GM13977 (cell line): ENCODE measurements around the gene RAB22A.

Source experiments
- DNase-seq: peaks from one replicate; pipeline ENCODE4 v3.0.0; 2012; ENCODE audit warnings: low spot score
- CTCF ChIP-seq: IDR thresholded peaks from 2 replicates; pipeline ENCODE4 v1.5.1; 2012; ENCODE audit warnings: mild to moderate bottlenecking, control low read depth; ENCODE audit not compliant: insufficient read depth; ENCODE audit errors: extremely low read depth, missing control alignments
- in situ Hi-C: fragments of 300-500 bp; cut with MboI; formaldehyde crosslinking; loops from one replicate; pipeline ENCODE4 v1.12.0; 2022; ENCODE audit warnings: low sequenced_read_pairs, low pct_unique_long_range_greater_than_20kb, mixed read lengths, inconsistent platforms; ENCODE audit not compliant: unreplicated experiment

The RAB22A gene

GRCh38 chr20:58309591-58310290 is at the start of gene RAB22A:
Gene RAB22A, plus strand, starts transcription at chr20:58309715. Its CDS starts 262 bp downstream, at chr20:58309977.
- TF ChIP-seq CTCF = no peak
- peak; percentile 98 for DNase-seq
- in situ Hi-C loops = no loop called here

- no peak for DNase-seq
- in situ Hi-C loops = no loop called here
- no peak for TF ChIP-seq CTCF
Observed at GRCh38 chr20:58260006-58260405, 49.5 kb upstream of the RAB22A start.

- no peak for TF ChIP-seq CTCF
- in situ Hi-C loops = no loop called here
- DNase-seq = no peak
Observed at GRCh38 chr20:58261660-58262059, 47.9 kb upstream of the RAB22A start.

GRCh38 chr20:58264271-58264670 is 45.2 kb upstream of the RAB22A start:
- in situ Hi-C loops = no loop called here
- no peak for DNase-seq
- TF ChIP-seq CTCF = no peak

GRCh38 chr20:58267389-58268215 is 41.9 kb upstream of the RAB22A start:
- TF ChIP-seq CTCF = no peak
- DNase-seq = no peak
- in situ Hi-C loops = no loop called here

GRCh38 chr20:58268421-58268821 is 41.1 kb upstream of the RAB22A start:
- TF ChIP-seq CTCF = no peak

More at GRCh38 chr20:58268421-58268821, 41.1 kb upstream of the RAB22A start:
- in situ Hi-C loops = no loop called here
- DNase-seq = no peak
